ENCODE results near the gene SLC27A1.

The SLC27A1 gene

GRCh38 chr19:17470068-17470841, at the start of gene SLC27A1:
Gene SLC27A1, plus strand, starts transcription at chr19:17470524. Its CDS starts 17 bp downstream, at chr19:17470541.
- peak; percentile 86 to 93 for DNase-seq (ENCODE audit: low read depth in 2 of 2)

- DNase-seq (ENCODE audit: low read depth in 2 of 2): no peak
Measured at GRCh38 chr19:17421942-17422341, 48.4 kb upstream of the SLC27A1 start.

GRCh38 chr19:17423429-17424208, 46.7 kb upstream of the SLC27A1 start:
- no peak for DNase-seq (ENCODE audit: low read depth in 2 of 2)

- DNase-seq (ENCODE audit: low read depth in 2 of 2): no peak
Measured at GRCh38 chr19:17424743-17425365, 45.5 kb upstream of the SLC27A1 start.

- DNase-seq (ENCODE audit: low read depth in 2 of 2): no peak
Measured at GRCh38 chr19:17429641-17430113, 40.6 kb upstream of the SLC27A1 start.

- DNase-seq (ENCODE audit: low read depth in 2 of 2): no peak
Measured at GRCh38 chr19:17431417-17431816, 38.9 kb upstream of the SLC27A1 start.

GRCh38 chr19:17435218-17435617, 35.1 kb upstream of the SLC27A1 start:
- no peak for DNase-seq (ENCODE audit: low read depth in 2 of 2)

- DNase-seq (ENCODE audit: low read depth in 2 of 2): no peak
Measured at GRCh38 chr19:17436094-17436873, 34.0 kb upstream of the SLC27A1 start.

- no peak for DNase-seq (ENCODE audit: low read depth in 2 of 2)
Measured at GRCh38 chr19:17436874-17437267, 33.5 kb upstream of the SLC27A1 start.

GRCh38 chr19:17441241-17442021, 28.9 kb upstream of the SLC27A1 start:
- no peak for DNase-seq (ENCODE audit: low read depth in 2 of 2)

GRCh38 chr19:17445526-17446165, 24.7 kb upstream of the SLC27A1 start:
- no peak for DNase-seq (ENCODE audit: low read depth in 2 of 2)

GRCh38 chr19:17447704-17448130, 22.6 kb upstream of the SLC27A1 start:
- DNase-seq (ENCODE audit: low read depth in 2 of 2): no peak

GRCh38 chr19:17448131-17448967, 22.0 kb upstream of the SLC27A1 start, which contains the start of gene TMEM221:
Gene TMEM221, minus strand, starts transcription at chr19:17448668. Its CDS starts 206 bp downstream, at chr19:17448462.
- DNase-seq (ENCODE audit: low read depth in 2 of 2): peak; percentile 43 to 44

- peak in 1 of 2 donors; percentile 29 for DNase-seq (ENCODE audit: low read depth in 2 of 2)
Measured at GRCh38 chr19:17450264-17451075, 19.9 kb upstream of the SLC27A1 start.

GRCh38 chr19:17451820-17452219, 18.5 kb upstream of the SLC27A1 start:
- DNase-seq (ENCODE audit: low read depth in 2 of 2): no peak

GRCh38 chr19:17454576-17455071, 15.7 kb upstream of the SLC27A1 start:
- no peak for DNase-seq (ENCODE audit: low read depth in 2 of 2)

- DNase-seq (ENCODE audit: low read depth in 2 of 2): no peak
Measured at GRCh38 chr19:17455308-17456123, 14.8 kb upstream of the SLC27A1 start.
